ENCODE data around the gene TAOK2.
"Not testable (repeated sequence)": the region's sequence is repeated elsewhere in the genome, so short reads cannot be mapped to it uniquely, and the experiment has no call there.

Gene TAOK2

GRCh38 chr16:30004811-30005242, 31.2 kb downstream of the TAOK2 start:
- DNase-seq, result peak in 1 of 2 experiments; percentile 59

GRCh38 chr16:30005341-30006094, 31.9 kb downstream of the TAOK2 start:
- DNase-seq, result no peak

DNA sequence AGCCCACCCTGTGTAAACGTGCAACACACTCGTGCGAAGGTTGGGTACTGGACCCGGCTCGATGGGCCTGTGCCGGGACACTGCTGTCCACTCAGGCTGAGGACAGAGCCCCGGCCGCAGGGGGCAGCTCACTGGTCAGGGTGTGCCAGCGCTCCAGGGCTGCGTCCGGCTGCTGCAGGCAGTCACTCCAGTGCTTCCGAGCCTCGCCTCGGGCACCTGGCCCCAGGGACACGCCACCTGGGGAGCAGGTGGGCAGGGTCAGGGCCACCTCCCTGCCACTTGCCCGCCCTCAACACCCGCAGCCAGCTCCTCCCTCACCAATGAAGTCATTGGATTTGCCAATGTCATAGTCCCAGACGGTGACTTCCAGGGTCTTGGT, 32.4 kb downstream of the TAOK2 start:
- no peak for DNase-seq

DNA sequence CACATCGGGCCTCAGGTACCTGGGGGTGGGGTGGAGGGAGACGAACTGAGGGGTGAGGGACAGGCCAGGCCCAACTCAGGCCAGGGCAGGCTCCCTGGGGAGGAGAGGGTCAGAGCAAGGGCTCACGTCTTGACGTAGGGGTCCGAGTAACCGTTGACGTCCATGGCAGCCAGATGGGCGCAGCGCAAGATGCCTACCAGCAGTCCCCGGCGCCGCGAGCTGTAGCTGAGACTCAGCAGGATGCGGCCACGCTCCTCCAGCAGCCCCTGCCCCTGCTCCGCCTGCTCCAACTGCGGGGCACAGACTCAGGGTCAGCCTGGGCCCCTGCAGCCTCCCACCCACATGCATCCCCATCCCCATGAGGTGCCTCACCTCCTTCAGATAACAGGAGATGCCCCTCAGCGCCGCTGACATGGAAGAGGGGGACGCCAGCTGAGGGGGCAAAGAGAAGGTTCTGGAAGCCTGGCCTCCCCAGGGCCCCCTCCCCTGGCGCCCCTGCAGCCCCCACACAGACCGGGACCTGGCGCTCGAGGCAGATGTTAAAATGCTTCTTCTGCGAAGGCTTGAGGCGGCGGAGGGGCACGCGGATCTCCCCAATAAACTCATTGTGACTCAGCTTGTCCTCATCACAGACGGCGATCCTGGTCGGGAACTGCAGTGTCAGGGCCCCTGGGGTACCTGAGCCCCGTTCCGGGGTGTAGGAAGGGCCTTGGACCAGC, 33.1 kb downstream of the TAOK2 start:
- no peak for DNase-seq

GRCh38 chr16:30007378-30007895, 33.8 kb downstream of the TAOK2 start:
- DNase-seq, result no peak

DNA sequence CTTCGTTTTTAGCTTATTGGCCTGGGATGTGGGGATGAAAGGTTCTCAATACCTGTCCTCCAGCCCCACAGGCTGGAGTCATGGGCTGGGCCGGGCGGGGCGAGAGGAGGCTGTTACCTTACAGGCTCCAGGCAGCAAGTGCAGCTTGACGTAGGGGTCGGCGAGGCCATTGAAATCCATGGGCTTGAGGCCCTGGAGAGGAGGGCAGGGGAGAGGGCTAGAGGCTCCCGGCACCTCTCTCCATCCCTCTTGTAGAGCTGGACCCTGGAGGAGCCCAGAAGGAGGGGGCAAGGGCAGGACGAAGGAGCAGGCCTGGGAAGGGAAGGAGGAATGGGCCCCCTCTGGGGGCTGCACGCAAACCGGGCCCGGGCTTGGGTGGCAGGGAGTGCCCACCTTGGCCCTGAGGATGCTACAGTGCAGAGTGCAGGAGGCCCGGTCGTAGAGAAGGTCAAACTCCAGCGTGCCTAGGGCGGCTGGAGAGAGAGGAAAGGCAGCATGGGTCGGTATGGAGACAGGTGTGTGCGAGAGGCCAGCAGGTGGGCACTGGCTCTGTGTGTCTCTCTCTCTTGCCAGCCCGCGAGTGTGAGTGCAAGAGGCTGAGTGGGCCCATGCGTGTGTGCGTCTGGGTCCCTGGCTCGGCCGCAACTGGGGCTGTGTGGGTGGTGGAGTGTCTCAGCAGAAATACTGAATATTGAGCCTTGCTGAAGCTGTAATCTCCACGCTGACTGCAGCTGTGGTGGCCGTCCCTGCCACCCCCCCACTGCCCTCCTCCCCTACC, 35.6 kb downstream of the TAOK2 start:
- no peak for DNase-seq

DNA sequence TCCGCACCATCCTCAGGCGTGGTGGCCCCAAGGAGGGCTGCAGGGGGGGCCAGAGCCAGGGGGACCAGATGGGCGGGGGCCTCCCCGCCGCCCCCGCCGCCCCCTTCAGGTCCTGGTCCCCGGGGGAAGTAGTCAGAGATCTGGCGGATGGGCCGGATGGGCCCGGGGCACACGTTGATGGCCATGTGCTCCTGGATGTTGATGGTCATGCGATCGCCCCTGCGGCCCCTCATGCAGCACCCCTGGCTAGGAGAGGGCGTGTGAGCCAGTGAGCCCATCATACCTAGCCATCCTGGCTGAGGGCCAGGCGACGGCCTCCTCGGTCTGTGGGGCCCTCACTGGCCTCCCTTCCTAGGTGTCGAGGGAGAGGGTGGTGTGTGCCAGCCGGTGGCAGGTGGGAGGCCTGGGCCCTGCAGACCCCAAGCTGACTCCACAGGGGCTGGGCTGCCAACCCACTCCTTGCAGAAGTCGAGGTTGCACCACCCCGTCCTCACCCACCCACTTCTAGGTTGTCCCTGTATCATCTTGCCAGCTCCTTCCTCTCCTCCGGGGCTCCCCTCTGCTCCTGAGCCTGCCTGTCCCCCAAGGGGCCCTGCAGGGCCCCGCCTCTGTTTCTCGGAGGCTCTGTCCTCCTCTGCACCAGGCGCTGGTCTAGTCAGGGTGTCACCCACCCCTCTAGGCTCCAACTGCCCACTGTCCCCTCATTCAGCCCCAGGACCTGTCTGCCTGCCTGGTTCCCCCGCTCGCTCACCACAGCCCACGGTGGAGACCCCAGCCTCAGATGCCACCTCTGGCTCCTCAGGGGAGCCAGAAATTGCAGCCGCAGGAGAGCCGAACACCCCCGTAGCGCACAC, 36.5 kb downstream of the TAOK2 start:
- DNase-seq, result no peak

DNA sequence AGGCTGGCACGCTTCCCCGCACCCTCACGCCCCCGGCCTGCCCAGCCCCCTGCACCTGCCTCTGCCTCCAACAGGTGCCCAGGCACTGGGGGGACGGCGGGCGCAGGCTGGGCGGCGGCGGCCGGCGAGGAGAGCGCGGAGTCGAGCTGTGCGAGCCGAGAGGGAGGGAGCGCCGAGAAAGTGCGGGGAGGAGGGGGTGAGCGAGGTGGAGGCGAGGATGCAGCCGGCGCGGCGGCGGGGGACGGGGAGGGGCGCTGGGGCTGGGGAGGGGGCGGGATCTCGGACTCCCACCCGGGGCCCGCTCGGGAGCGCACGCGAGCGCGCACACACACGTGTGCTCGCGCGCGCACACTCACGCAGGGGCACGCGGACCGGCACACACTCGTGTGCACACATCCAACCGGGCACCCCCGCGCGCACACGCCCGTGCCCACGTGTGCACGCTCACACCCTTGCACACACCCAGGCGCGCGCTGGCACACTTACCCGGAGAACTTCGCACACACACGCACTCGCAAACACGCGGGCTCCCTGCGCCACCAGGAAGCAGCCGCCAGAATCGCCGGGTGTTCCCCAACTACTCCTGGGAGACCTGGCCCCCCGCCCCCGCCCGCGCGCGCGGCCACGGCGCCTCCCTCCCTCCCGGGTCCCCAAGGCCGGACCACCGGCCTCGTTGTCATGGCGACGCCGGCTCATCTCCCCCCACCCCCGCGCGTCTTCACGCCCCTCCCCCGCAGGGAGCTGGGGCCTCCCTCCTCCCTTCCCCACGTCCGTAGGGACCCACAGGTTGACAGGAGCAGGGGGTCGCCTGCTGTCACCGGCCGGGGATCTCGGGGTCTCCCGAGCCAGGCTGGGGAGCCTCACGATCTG, 37.4 kb downstream of the TAOK2 start, which contains the start of gene DOC2A:
DOC2A (minus strand) TSS at position 184 of the 870 bp plus-strand sequence. CDS start 805 bp downstream, outside the sequence.
- DNase-seq, result no peak

DNA sequence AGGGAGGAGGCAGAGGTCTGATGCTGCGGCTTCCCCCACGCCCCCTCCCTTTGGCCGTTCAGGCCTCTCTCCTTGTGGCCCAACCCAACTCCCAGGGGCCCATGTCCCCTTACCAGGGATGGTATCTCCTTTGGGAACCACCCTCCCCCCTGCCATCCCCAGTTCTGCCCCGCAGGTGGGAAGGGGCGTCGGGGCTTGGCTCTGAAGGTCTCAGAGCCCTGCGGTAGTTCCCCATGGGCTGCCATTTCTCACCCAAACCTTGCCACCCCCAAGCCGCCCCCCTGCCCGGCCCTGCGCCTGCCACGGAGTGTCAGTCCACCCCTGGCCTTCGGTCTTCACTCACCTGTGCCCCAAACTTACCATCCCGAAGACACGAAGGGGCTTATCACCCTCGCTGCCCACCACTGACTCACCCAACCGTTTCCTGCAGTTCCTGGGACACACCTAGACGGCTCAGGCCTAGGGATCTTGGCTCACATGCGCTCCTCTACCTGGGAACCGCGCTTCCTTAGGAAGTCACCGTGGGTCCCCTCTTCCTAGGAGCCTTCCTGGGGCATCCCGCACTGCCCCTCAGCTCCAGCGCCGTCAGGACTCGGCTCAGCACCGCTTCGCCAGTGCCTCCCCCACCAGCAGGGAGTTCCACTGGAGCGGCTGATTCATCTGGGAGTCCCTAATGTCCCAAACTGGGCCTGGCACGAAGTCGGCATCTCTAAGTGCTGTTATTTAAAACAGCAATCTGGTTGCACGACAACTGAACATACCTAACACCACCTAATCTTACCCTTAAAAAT, 38.2 kb downstream of the TAOK2 start:
- DNase-seq, result no peak

- not testable (repeated sequence) for DNase-seq
These were observed 38.9 kb downstream of the TAOK2 start for GRCh38 chr16:30012598-30012997.

DNA sequence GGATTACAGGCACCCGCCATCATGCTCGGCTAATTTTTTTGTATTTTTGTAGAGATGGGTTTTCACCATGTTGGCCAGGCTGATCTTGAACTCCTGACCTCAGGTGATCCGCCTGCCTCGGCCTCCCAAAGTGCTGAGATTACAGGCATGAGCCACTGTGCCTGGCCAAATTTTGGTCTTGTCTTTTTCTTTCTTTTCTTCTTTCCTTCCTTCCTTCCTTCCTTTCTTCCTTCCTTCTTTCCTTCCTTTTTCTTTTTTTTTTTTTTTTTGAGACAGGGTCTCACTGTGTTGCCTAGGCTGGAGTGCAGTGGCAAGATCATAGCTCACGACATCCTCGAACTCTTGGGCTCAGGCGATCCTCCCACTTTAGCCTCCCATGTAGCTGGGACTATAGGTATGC, 41.8 kb downstream of the TAOK2 start:
- not testable (repeated sequence) for DNase-seq

DNA sequence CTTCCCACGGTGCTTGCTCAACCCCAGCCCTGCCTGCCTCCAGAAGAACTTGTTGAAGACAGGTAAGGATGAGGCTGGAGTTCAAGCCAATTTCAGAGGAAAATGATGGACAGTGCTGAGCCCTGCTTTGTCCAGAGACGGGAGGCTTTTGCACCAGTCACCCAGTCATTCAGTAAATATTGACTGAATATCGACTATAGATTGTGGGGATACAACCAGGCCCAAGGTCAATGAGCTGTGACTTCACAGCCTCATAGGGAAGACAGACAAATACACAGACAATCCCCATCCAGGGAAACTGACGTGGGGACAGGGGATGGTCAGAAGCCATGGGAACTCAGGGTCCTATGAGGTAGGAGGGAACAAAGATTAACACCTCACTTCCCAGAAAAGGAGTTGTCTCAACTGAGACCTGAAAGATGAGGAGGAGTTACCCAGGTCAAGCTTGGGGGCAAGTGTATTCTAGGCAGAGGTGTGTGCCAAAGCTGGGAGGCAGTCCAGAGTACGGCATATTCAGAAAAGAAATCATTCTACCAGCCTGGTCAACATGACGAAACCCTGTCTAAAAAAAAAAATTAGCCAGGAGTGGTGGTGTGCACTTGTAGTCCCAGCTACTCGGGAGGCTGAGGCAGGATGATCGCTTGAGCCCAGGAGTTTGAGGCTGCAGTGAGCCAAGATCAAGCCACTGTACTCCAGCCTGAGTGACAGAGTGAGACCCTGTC, 43.0 kb downstream of the TAOK2 start:
- no peak for DNase-seq

DNA sequence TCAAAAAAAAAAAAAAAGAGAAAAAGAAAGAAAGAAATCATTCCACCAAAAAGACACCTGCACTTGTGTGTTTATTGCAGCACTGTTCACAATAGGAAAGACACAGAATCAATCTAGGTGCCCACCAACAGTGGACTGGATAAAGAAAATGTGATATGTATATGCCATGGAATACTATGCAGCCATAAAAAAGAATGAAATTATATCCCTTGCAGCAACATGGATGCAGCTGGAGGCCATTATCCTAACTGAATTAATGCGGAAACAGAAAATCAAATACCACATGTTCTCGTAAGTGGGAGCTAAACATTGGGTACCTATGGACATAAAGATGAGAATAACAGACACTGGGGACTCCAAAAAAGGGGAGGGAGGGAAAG, 43.6 kb downstream of the TAOK2 start:
- no peak for DNase-seq

GRCh38 chr16:30017937-30018336, 44.3 kb downstream of the TAOK2 start:
- not testable (repeated sequence) for DNase-seq

- DNase-seq, result no peak
These were observed 45.1 kb downstream of the TAOK2 start for GRCh38 chr16:30018731-30019158.

DNA sequence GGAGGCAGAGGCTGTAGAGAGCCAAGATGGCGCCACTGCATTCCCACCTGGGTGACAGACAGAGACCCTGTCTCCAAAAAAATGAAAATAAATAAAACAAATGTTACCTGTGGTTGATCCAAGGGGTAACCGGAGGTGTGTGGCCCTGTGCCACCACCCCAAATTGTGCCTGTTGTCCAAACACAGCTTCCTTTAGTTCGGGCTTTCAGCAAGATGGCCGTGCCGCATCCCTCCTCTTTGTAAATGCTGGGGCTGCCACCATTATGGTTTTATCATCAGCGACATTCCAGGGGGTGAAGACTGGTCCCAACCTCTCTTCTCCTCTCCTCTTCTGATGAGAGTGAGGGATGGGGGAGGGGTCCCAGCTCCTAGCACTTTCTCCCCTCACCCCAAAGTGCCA, 49.2 kb downstream of the TAOK2 start, which contains the start of gene C16orf92:
C16orf92 (plus strand) TSS at position 312 of the 400 bp plus-strand sequence. CDS start 143 bp downstream, outside the sequence.
- no peak for DNase-seq

GRCh38 chr16:30023586-30023985, 49.9 kb downstream of the TAOK2 start:
- DNase-seq, result no peak

DNA sequence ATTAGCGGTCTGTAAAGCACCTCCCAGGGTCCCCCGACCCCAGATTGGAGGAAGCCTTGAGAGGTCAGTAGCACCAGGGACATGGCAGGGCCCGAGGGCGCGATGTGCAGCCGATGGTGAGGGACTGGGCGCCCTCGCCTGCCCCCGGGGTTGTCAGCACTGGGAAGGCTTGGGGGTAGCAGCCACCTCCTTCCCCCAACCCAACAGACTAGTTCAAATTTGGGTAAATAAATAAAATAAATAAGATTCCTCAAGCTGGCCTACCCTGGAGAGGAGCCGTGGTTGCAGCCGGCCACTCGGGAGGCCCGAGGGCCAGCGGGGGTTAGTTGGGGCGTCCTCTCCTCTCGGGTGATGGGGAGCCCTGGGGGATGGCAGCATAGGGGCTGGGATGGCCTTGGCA, 50.8 kb downstream of the TAOK2 start:
- DNase-seq, result no peak

- no peak for DNase-seq
These were observed 51.5 kb downstream of the TAOK2 start for GRCh38 chr16:30025156-30025555.

Measured in NCI-H187 (cell line).